Endothelial cell of umbilical vein (primary cell): ENCODE data around the gene NHP2.

Experiments
- EZH2 ChIP-seq: IDR thresholded peaks from 2 replicates; pipeline ENCODE4 v1.6.1; 2012; ENCODE audit warnings: borderline replicate concordance, low read depth, mild to moderate bottlenecking, moderate library complexity, low read length, inconsistent platforms; ENCODE audit not compliant: severe bottlenecking
- JUN ChIP-seq: IDR thresholded peaks from 2 replicates; pipeline ENCODE4 v1.6.1; 2011; ENCODE audit warnings: borderline replicate concordance, low read depth; ENCODE audit not compliant: insufficient read length, insufficient read depth
- POLR2A ChIP-seq: IDR thresholded peaks from 2 replicates; pipeline ENCODE4 v1.6.1; 2012; ENCODE audit warnings: low read depth, mild to moderate bottlenecking, control low read depth, low read length
- POLR2AphosphoS5 ChIP-seq: IDR thresholded peaks from 2 replicates; pipeline ENCODE4 v1.6.1; 2012; ENCODE audit warnings: low read depth, mild to moderate bottlenecking, control low read depth, low read length, moderate library complexity; ENCODE audit not compliant: insufficient read depth
- TF ChIP-seq, protein P1 (sequence below): IDR thresholded peaks from 2 replicates; pipeline ENCODE4 v1.6.1; 2011; ENCODE audit not compliant: insufficient read depth, insufficient read length
- TF ChIP-seq, protein P2 (sequence below), 2 donors: IDR thresholded peaks; 1 replicate in 1 of 2; 2 replicates in 1 of 2; pipeline ENCODE4 v1.5.1; 2011; ENCODE audit warnings: low read length in 2 of 2, mild to moderate bottlenecking in 2 of 2, moderate library complexity in 2 of 2, control low read depth in 1 of 2, inconsistent platforms in 1 of 2, low read depth in 1 of 2; ENCODE audit not compliant: insufficient read depth in 1 of 2; ENCODE audit errors: extremely low read depth in 1 of 2

DNA sequence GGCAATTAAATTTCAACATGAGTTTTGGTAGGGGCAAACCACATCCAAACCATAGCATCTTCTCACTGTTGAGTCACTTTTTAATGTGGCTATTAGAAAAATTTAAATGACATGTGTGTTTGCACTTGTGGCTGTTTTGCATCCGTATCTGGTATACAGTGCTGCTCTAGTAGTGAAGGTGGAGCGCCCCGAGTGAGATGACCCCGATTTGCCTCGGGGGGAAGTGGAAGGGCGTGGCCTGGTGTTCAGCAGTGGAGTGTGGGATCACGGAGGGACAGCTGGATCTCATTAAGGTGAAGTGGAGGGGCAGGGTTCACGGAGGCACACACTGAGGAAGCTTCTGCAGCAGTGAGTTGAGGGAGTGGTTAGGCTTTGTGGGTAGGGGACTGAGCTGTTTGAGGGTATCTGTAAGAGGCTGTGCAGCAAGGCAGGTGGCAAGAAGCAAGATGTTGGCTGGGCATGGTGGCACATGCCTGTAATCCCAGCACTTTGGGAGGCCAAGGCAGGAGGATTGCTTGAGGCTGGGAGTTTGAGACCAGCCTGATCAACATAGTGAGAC, 39.6 kb upstream of the NHP2 start:
- TF ChIP-seq, protein P1, sequence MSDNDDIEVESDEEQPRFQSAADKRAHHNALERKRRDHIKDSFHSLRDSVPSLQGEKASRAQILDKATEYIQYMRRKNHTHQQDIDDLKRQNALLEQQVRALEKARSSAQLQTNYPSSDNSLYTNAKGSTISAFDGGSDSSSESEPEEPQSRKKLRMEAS, result no peak
- TF ChIP-seq, protein P2, sequence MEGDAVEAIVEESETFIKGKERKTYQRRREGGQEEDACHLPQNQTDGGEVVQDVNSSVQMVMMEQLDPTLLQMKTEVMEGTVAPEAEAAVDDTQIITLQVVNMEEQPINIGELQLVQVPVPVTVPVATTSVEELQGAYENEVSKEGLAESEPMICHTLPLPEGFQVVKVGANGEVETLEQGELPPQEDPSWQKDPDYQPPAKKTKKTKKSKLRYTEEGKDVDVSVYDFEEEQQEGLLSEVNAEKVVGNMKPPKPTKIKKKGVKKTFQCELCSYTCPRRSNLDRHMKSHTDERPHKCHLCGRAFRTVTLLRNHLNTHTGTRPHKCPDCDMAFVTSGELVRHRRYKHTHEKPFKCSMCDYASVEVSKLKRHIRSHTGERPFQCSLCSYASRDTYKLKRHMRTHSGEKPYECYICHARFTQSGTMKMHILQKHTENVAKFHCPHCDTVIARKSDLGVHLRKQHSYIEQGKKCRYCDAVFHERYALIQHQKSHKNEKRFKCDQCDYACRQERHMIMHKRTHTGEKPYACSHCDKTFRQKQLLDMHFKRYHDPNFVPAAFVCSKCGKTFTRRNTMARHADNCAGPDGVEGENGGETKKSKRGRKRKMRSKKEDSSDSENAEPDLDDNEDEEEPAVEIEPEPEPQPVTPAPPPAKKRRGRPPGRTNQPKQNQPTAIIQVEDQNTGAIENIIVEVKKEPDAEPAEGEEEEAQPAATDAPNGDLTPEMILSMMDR (IDR thresholded peaks at IDR 0.05; ENCODE audit: extremely low read depth in 1 of 2, insufficient read depth in 1 of 2, low read depth in 1 of 2, low read length in 2 of 2), result no peak
- TF ChIP-seq EZH2, result no peak
- TF ChIP-seq POLR2A, result no peak
- TF ChIP-seq POLR2AphosphoS5, result no peak
- no peak for TF ChIP-seq JUN
